GM10847 (cell line): ENCODE measurements around the gene SLC49A3.

Experiments
- POLR2A ChIP-seq: IDR thresholded peaks from 2 replicates; pipeline ENCODE4 v1.6.1; 2011; ENCODE audit not compliant: insufficient read length; ENCODE audit errors: extremely low read depth

Gene SLC49A3

GRCh38 chr4:664713-665231, 24.2 kb downstream of the SLC49A3 start:
- no peak for TF ChIP-seq POLR2A

- no peak for TF ChIP-seq POLR2A
These were observed 25.2 kb downstream of the SLC49A3 start for GRCh38 chr4:663438-664428.

GRCh38 chr4:663046-663437, 25.9 kb downstream of the SLC49A3 start:
- TF ChIP-seq POLR2A = no peak

GRCh38 chr4:661881-662761, 26.8 kb downstream of the SLC49A3 start:
- no peak for TF ChIP-seq POLR2A

- no peak for TF ChIP-seq POLR2A
These were observed 27.7 kb downstream of the SLC49A3 start for GRCh38 chr4:661231-661630.

GRCh38 chr4:660401-660800, 28.6 kb downstream of the SLC49A3 start:
- TF ChIP-seq POLR2A = no peak

- no peak for TF ChIP-seq POLR2A
These were observed 29.1 kb downstream of the SLC49A3 start for GRCh38 chr4:659851-660250.

GRCh38 chr4:658681-659667, 30.0 kb downstream of the SLC49A3 start:
- TF ChIP-seq POLR2A = no peak

- TF ChIP-seq POLR2A = no peak
These were observed 30.9 kb downstream of the SLC49A3 start for GRCh38 chr4:657834-658667.

- no peak for TF ChIP-seq POLR2A
These were observed 31.6 kb downstream of the SLC49A3 start for GRCh38 chr4:657338-657833.

GRCh38 chr4:656436-657337, 32.3 kb downstream of the SLC49A3 start:
- TF ChIP-seq POLR2A = no peak

GRCh38 chr4:655464-656151, 33.3 kb downstream of the SLC49A3 start:
- TF ChIP-seq POLR2A = no peak
